ENCODE data around the gene DLG1. TPM values are rescaled to one million over a fixed set of nuclear protein-coding genes. Genes with fewer than 3 reads are reported as not detected.
"Not testable (repeated sequence)": the region's sequence is repeated elsewhere in the genome, so short reads cannot be mapped to it uniquely, and the experiment has no call there.

The DLG1 gene
- total and polyA plus RNA-seq, 2 donors, result 37.6 to 40.4 TPM

GRCh38 chr3:197205265-197205664 is 93.1 kb downstream of the DLG1 start:
- 98% methylated on average over 1 of the region's 1 CpG for WGBS
- Histone ChIP-seq H3K4me1 (ENCODE audit: control insufficient read depth in 2 of 2, insufficient read depth in 2 of 2, low read length in 2 of 2) (peaks cover 3 to 5% of the 10 kb centered on the region in 2 donors), H3K27ac (ENCODE audit: low read depth in 1 of 2, low read length in 1 of 2) (no peak overlapping the region), H3K4me3 (ENCODE audit: low read length in 2 of 2) (no peak overlapping the region), H3K27me3 (ENCODE audit: control insufficient read depth in 2 of 2, insufficient read depth in 1 of 2, low read length in 1 of 2) (no peaks in the 10 kb centered on the region), H3K36me3 (ENCODE audit: control insufficient read depth in 2 of 2, insufficient read depth in 2 of 2, low read length in 1 of 2) (no peaks in the 10 kb centered on the region), H3K9me3 (ENCODE audit: control insufficient read depth in 2 of 2, insufficient read depth in 1 of 2, low read length in 1 of 2) (no peaks in the 10 kb centered on the region)
- DNase-seq (ENCODE audit: low read depth in 6 of 9, low spot score in 9 of 9), result no peak

GRCh38 chr3:197204736-197205135 is 93.7 kb downstream of the DLG1 start:
- no peaks in the 10 kb centered on the region for H3K9me3 ChIP-seq (ENCODE audit: control insufficient read depth in 2 of 2, insufficient read depth in 1 of 2, low read length in 1 of 2)
- no peak overlapping the region for H3K4me3 ChIP-seq (ENCODE audit: low read length in 2 of 2)
- no peaks in the 10 kb centered on the region for H3K36me3 ChIP-seq (ENCODE audit: control insufficient read depth in 2 of 2, insufficient read depth in 2 of 2, low read length in 1 of 2)
- no peak for DNase-seq (ENCODE audit: low read depth in 6 of 9, low spot score in 9 of 9)
- H3K27me3 ChIP-seq (ENCODE audit: control insufficient read depth in 2 of 2, insufficient read depth in 1 of 2, low read length in 1 of 2), result no peaks in the 10 kb centered on the region
- H3K27ac ChIP-seq (ENCODE audit: low read depth in 1 of 2, low read length in 1 of 2), result no peak overlapping the region
- peaks cover 3 to 5% of the 10 kb centered on the region in 2 donors for H3K4me1 ChIP-seq (ENCODE audit: control insufficient read depth in 2 of 2, insufficient read depth in 2 of 2, low read length in 2 of 2)
- 77% methylated on average over 3 of the region's 3 CpGs for WGBS

DNA sequence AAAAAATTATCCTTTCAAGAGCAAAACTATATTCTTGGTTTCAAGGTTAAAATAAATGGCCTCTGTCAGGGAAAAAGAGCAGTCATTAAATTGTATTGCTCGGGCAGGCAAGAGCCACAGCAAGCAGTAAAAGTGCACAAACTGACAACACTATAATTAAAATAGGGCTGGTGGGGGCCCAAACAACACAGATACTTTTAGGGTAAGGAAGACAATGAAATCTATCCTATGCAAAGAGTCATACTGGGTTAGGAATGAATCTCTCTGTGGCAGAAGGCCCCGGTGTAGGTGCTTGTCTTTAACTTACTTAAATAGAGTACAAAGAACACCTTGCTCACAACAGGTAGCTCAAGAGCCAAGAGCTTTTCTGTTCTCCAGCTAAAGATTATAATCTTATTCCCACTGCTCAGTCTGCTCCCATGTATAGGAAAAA is 94.7 kb downstream of the DLG1 start:
- Histone ChIP-seq H3K36me3 (ENCODE audit: control insufficient read depth in 2 of 2, insufficient read depth in 2 of 2, low read length in 1 of 2) (no peaks in the 10 kb centered on the region), H3K4me3 (ENCODE audit: low read length in 2 of 2) (no peak overlapping the region), H3K9me3 (ENCODE audit: control insufficient read depth in 2 of 2, insufficient read depth in 1 of 2, low read length in 1 of 2) (no peaks in the 10 kb centered on the region), H3K4me1 (ENCODE audit: control insufficient read depth in 2 of 2, insufficient read depth in 2 of 2, low read length in 2 of 2) (peaks cover 3 to 5% of the 10 kb centered on the region in 2 donors), H3K27me3 (ENCODE audit: control insufficient read depth in 2 of 2, insufficient read depth in 1 of 2, low read length in 1 of 2) (no peaks in the 10 kb centered on the region), H3K27ac (ENCODE audit: low read depth in 1 of 2, low read length in 1 of 2) (no peak overlapping the region)
- DNase-seq (ENCODE audit: low read depth in 6 of 9, low spot score in 9 of 9), result no peak
- 90% methylated on average over 2 of the region's 2 CpGs for WGBS

- peaks cover 3 to 5% of the 10 kb centered on the region in 2 donors for H3K4me1 ChIP-seq (ENCODE audit: control insufficient read depth in 2 of 2, insufficient read depth in 2 of 2, low read length in 2 of 2)
- no peak for DNase-seq (ENCODE audit: low read depth in 6 of 9, low spot score in 9 of 9)
- WGBS, result 97% methylated on average over 2 of the region's 2 CpGs
Observed at GRCh38 chr3:197202694-197203093, 95.7 kb downstream of the DLG1 start.

GRCh38 chr3:197201791-197202452 is 96.5 kb downstream of the DLG1 start:
- Histone ChIP-seq H3K27ac (ENCODE audit: low read depth in 1 of 2, low read length in 1 of 2) (no peak overlapping the region), H3K9me3 (ENCODE audit: control insufficient read depth in 2 of 2, insufficient read depth in 1 of 2, low read length in 1 of 2) (no peaks in the 10 kb centered on the region), H3K27me3 (ENCODE audit: control insufficient read depth in 2 of 2, insufficient read depth in 1 of 2, low read length in 1 of 2) (no peaks in the 10 kb centered on the region), H3K36me3 (ENCODE audit: control insufficient read depth in 2 of 2, insufficient read depth in 2 of 2, low read length in 1 of 2) (no peaks in the 10 kb centered on the region), H3K4me1 (ENCODE audit: control insufficient read depth in 2 of 2, insufficient read depth in 2 of 2, low read length in 2 of 2) (peaks cover 3 to 5% of the 10 kb centered on the region in 2 donors), H3K4me3 (ENCODE audit: low read length in 2 of 2) (no peak overlapping the region)
- WGBS, result 96% methylated on average over 5 of the region's 5 CpGs
- no peak for DNase-seq (ENCODE audit: low read depth in 6 of 9, low spot score in 9 of 9)

More at GRCh38 chr3:197202694-197203093, 95.7 kb downstream of the DLG1 start:
- Histone ChIP-seq H3K4me3 (ENCODE audit: low read length in 2 of 2) (no peak overlapping the region), H3K27me3 (ENCODE audit: control insufficient read depth in 2 of 2, insufficient read depth in 1 of 2, low read length in 1 of 2) (no peaks in the 10 kb centered on the region), H3K36me3 (ENCODE audit: control insufficient read depth in 2 of 2, insufficient read depth in 2 of 2, low read length in 1 of 2) (no peaks in the 10 kb centered on the region), H3K9me3 (ENCODE audit: control insufficient read depth in 2 of 2, insufficient read depth in 1 of 2, low read length in 1 of 2) (no peaks in the 10 kb centered on the region), H3K27ac (ENCODE audit: low read depth in 1 of 2, low read length in 1 of 2) (no peak overlapping the region)

DNA sequence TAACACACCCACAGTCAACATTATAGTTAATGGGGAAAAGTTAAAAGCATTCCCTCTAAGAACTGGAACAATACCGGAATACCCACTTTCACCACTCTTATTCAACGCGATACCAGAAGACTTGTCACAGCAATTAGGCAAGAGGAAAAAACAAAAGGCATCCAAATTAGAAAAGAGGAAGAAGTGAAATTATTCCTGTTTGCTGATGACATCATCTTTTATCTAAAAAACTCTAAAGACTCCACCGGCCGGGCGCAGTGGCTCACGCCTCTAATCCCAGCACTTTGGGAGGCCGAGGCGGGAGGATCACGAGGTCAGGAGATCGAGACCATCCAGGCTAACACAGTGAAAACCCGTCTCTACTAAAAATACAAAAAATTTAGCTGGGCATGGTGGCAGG is 97.6 kb downstream of the DLG1 start:
- H3K4me1 ChIP-seq (ENCODE audit: control insufficient read depth in 2 of 2, insufficient read depth in 2 of 2, low read length in 2 of 2); H3K4me3 ChIP-seq (ENCODE audit: low read length in 2 of 2); H3K27ac ChIP-seq (ENCODE audit: low read depth in 1 of 2, low read length in 1 of 2); H3K27me3 ChIP-seq (ENCODE audit: control insufficient read depth in 2 of 2, insufficient read depth in 1 of 2, low read length in 1 of 2); DNase-seq (ENCODE audit: low read depth in 6 of 9, low spot score in 9 of 9); H3K36me3 ChIP-seq (ENCODE audit: control insufficient read depth in 2 of 2, insufficient read depth in 2 of 2, low read length in 1 of 2); H3K9me3 ChIP-seq (ENCODE audit: control insufficient read depth in 2 of 2, insufficient read depth in 1 of 2, low read length in 1 of 2): not testable (repeated sequence)
- WGBS, result 98% methylated on average over 12 of the region's 12 CpGs

- 99% methylated on average over 2 of the region's 2 CpGs for WGBS
- H3K36me3 ChIP-seq (ENCODE audit: control insufficient read depth in 2 of 2, insufficient read depth in 2 of 2, low read length in 1 of 2), result no peaks in the 10 kb centered on the region
- no peaks in the 10 kb centered on the region for H3K4me1 ChIP-seq (ENCODE audit: control insufficient read depth in 2 of 2, insufficient read depth in 2 of 2, low read length in 2 of 2)
- H3K27me3 ChIP-seq (ENCODE audit: control insufficient read depth in 2 of 2, insufficient read depth in 1 of 2, low read length in 1 of 2), result no peaks in the 10 kb centered on the region
- no peaks in the 10 kb centered on the region for H3K9me3 ChIP-seq (ENCODE audit: control insufficient read depth in 2 of 2, insufficient read depth in 1 of 2, low read length in 1 of 2)
- no peak overlapping the region for H3K27ac ChIP-seq (ENCODE audit: low read depth in 1 of 2, low read length in 1 of 2)
- DNase-seq (ENCODE audit: low read depth in 6 of 9, low spot score in 9 of 9), result no peak
- no peak overlapping the region for H3K4me3 ChIP-seq (ENCODE audit: low read length in 2 of 2)
Observed at GRCh38 chr3:197197334-197197733, 101.1 kb downstream of the DLG1 start.

- Histone ChIP-seq H3K27ac (ENCODE audit: low read depth in 1 of 2, low read length in 1 of 2) (no peak overlapping the region), H3K36me3 (ENCODE audit: control insufficient read depth in 2 of 2, insufficient read depth in 2 of 2, low read length in 1 of 2) (peaks cover under 1 to 4% of the 10 kb centered on the region in 2 donors), H3K4me3 (ENCODE audit: low read length in 2 of 2) (no peak overlapping the region), H3K4me1 (ENCODE audit: control insufficient read depth in 2 of 2, insufficient read depth in 2 of 2, low read length in 2 of 2) (no peaks in the 10 kb centered on the region), H3K9me3 (ENCODE audit: control insufficient read depth in 2 of 2, insufficient read depth in 1 of 2, low read length in 1 of 2) (no peaks in the 10 kb centered on the region), H3K27me3 (ENCODE audit: control insufficient read depth in 2 of 2, insufficient read depth in 1 of 2, low read length in 1 of 2) (no peaks in the 10 kb centered on the region)
- 97% methylated on average over 3 of the region's 3 CpGs for WGBS
- DNase-seq (ENCODE audit: low read depth in 6 of 9, low spot score in 9 of 9), result no peak
Observed at GRCh38 chr3:197196192-197196591, 102.2 kb downstream of the DLG1 start.

GRCh38 chr3:197195326-197195725 is 103.1 kb downstream of the DLG1 start:
- H3K4me1 ChIP-seq (ENCODE audit: control insufficient read depth in 2 of 2, insufficient read depth in 2 of 2, low read length in 2 of 2), result no peaks in the 10 kb centered on the region
- no peak overlapping the region for H3K27ac ChIP-seq (ENCODE audit: low read depth in 1 of 2, low read length in 1 of 2)
- H3K9me3 ChIP-seq (ENCODE audit: control insufficient read depth in 2 of 2, insufficient read depth in 1 of 2, low read length in 1 of 2), result no peaks in the 10 kb centered on the region
- H3K4me3 ChIP-seq (ENCODE audit: low read length in 2 of 2), result no peak overlapping the region
- DNase-seq (ENCODE audit: low read depth in 6 of 9, low spot score in 9 of 9), result no peak
- H3K36me3 ChIP-seq (ENCODE audit: control insufficient read depth in 2 of 2, insufficient read depth in 2 of 2, low read length in 1 of 2), result peaks cover 4% of the 10 kb centered on the region in 2 donors
- no peaks in the 10 kb centered on the region for H3K27me3 ChIP-seq (ENCODE audit: control insufficient read depth in 2 of 2, insufficient read depth in 1 of 2, low read length in 1 of 2)
- WGBS, result 99% methylated on average over 1 of the region's 1 CpG

Data from thymus (tissue), 11 donors.